ENCODE results near the gene DHRS4L2.
"Not testable (repeated sequence)": the region's sequence is repeated elsewhere in the genome, so short reads cannot be mapped to it uniquely, and the experiment has no call there.

GRCh38 chr14:24020520-24020919 is 31.8 kb downstream of the DHRS4L2 start:
- TF ChIP-seq CTCF, POLR2AphosphoS5, POLR2A (IDR thresholded peaks at IDR 0.05): not testable (repeated sequence)

Data from sigmoid colon (tissue), 4 donors.